Spinal cord (tissue), 10 donors: ENCODE measurements around the gene CRLF1. TPM values are rescaled to one million over a fixed set of nuclear protein-coding genes. Genes with fewer than 3 reads are reported as not detected.

ENCODE experiments used
- DNase-seq, 6 donors: peaks; one replicate each; pipeline versions ENCODE4 v3.0.0 to v3.0.0-alpha.2; 2013 to 2015; ENCODE audit warnings: low spot score in 6 of 6, low read depth in 4 of 6
- H3K27ac ChIP-seq: one replicate; pipeline ENCODE4 v1.5.1; 2013; ENCODE audit warnings: low read depth, low read length, control low read depth
- H3K27me3 ChIP-seq: one replicate; pipeline ENCODE4 v1.6.1; 2013; ENCODE audit warnings: low read length; ENCODE audit not compliant: control insufficient read depth, insufficient read depth
- H3K36me3 ChIP-seq: one replicate; pipeline ENCODE4 v1.6.1; 2013; ENCODE audit warnings: low read length; ENCODE audit not compliant: control insufficient read depth, insufficient read depth
- H3K4me1 ChIP-seq: one replicate; pipeline ENCODE4 v1.6.1; 2013; ENCODE audit warnings: low read length; ENCODE audit not compliant: control insufficient read depth, insufficient read depth
- H3K4me3 ChIP-seq: one replicate; pipeline ENCODE4 v1.5.1; 2013; ENCODE audit warnings: low read depth, low read length, control low read depth
- H3K9me3 ChIP-seq: one replicate; pipeline ENCODE4 v1.6.1; 2013; ENCODE audit warnings: low read length; ENCODE audit not compliant: control insufficient read depth, insufficient read depth
- WGBS: methylation state at CpG from one replicate; pipeline ENCODE4 v1.1.5; 2013; ENCODE audit warnings: missing lambda C conversion rate; ENCODE audit not compliant: insufficient coverage; 5-methylcytosine and 5-hydroxymethylcytosine counted together
- polyA plus RNA-seq, 2 donors: library from polyadenylated mRNA; unstranded; fragments of 120-200 nt; gene quantifications; one replicate each; pipeline ENCODE4 v1.2.1, GENCODE V29; 2013; ENCODE audit not compliant: insufficient read length in 2 of 2
- total RNA-seq, 2 donors: library from RNA; depleted of rRNA in 1 of 2; stranded (reverse); fragments of 120-200 nt in 1 of 2; fragments of >200 nt in 1 of 2; gene quantifications; one replicate each; pipeline versions ENCODE4 v1.2.3 to v1.2.4, GENCODE V29; 2013 to 2014
- donor health status: healthy.

Gene CRLF1
- total and polyA plus RNA-seq, 4 donors: 3.1 to 27.2 (median 13.9) TPM

DNA sequence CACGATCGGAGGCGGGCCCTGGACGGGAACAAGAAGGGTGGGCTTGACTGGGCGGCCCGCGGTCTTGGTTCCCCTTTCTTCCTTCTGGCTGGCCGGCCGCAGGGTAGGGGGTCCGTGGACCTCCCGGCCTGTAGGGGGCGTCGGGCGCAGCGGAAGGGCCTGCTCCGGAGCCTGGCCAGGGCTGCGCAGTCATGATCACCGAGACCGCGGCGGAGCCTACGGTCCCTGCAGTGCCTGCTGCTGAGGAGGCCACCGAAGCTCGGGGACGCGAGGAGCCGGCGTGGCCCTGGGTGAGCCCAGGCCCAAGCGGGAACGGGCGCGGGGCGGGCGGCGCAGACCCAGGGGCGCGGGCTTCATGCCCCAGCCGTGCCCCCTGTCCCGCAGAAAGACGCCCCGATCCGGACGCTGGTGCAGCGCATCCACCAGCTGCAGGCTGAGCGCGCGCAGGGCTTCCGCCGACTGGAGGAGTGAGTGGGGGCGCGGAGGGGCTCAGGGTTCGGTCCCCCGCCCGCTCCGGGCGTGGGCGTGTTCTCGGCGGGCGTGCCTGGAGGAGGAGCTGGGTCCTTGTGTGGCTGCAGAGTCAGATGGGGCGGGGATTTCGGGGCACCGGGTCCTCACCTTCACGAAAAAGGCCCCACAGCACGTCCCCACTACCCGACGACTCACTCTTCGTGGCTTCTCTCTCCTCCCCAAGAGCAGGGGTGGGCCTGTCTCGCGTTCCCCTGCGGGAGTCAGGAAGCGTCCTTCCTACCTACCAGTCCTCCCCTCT, 17.8 kb downstream of the CRLF1 start, which contains the start of gene REX1BD:
Gene REX1BD (plus strand): TSS at position 188 of the 769 bp plus-strand sequence. CDS start 4 bp downstream, at position 192.
- Histone ChIP-seq H3K4me1 (peaks cover 48% of the 10 kb centered on the region), H3K36me3 (peaks cover 18% of the 10 kb centered on the region), H3K9me3 (no peaks in the 10 kb centered on the region), H3K27ac (peak within 1 kb of the TSS; percentile 88), H3K27me3 (no peaks in the 10 kb centered on the region), H3K4me3 (peak within 1 kb of the TSS; percentile 75)
- WGBS: under 1% methylated on average over 72 of the region's 72 CpGs
- DNase-seq: peak in 5 of 6 donors; percentile 75 to 95 (median 81)

GRCh38 chr19:18587962-18588610, 18.5 kb downstream of the CRLF1 start:
- Histone ChIP-seq H3K36me3 (peaks cover 14% of the 10 kb centered on the region), H3K27ac (peak overlapping the region; percentile 88), H3K9me3 (no peaks in the 10 kb centered on the region), H3K27me3 (no peaks in the 10 kb centered on the region), H3K4me1 (peaks cover 41% of the 10 kb centered on the region), H3K4me3 (peak overlapping the region; percentile 75)
- WGBS: 24% methylated on average over 13 of the region's 16 CpGs
- DNase-seq: no peak

- DNase-seq: no peak
- Histone ChIP-seq H3K4me3 (no peak overlapping the region), H3K27ac (no peak overlapping the region), H3K27me3 (no peaks in the 10 kb centered on the region), H3K4me1 (peaks cover 40% of the 10 kb centered on the region), H3K9me3 (no peaks in the 10 kb centered on the region), H3K36me3 (peaks cover 14% of the 10 kb centered on the region)
- whole genome bisulfite sequencing: 86% methylated on average over 10 of the region's 12 CpGs
These were observed 19.0 kb downstream of the CRLF1 start for GRCh38 chr19:18587561-18587960.

DNA sequence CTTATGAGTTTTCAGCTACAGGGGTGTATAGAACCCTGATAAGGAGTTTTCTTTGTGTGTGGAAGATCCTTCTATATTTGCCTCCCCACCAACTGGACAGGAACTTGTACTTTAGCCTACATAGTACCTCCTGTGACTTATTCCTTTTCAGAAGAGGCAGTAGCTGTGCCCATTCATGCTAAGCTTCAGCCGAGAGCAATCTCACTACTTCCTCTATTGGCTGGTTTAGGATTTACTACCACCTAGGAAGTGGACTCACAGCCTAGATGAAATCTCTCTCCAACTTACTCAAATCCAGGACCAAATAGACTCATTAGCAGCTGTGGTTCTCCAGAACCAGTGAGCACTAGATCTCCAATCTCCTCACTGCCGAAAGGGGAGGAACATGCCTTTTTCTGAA, 20.3 kb downstream of the CRLF1 start:
- 20% methylated on average over 1 of the region's 2 CpGs for WGBS

DNA sequence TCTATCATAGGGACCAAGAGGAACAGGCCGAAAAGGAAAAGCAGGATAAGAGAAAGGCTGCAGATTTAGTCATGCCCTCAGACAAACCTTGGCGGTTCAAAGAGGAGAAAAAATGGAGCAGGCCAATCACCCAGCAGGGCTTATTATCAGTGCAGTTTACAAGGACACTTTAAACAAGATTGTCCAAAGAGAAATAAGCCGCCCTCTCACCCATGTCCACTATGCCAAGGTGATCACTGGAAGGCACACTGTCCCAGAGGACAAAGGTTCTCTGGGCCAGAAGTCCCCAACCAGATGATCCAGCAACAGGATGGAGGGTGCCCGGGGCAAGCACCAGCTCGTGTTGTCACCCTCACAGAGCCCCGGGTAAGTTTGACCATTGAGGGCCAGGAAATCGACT, 26.3 kb downstream of the CRLF1 start:
- H3K4me3 ChIP-seq: no peak overlapping the region
- no peaks in the 10 kb centered on the region for H3K9me3 ChIP-seq
- no peaks in the 10 kb centered on the region for H3K4me1 ChIP-seq
- no peak overlapping the region for H3K27ac ChIP-seq
- 74% methylated on average over 7 of the region's 7 CpGs for WGBS
- no peaks in the 10 kb centered on the region for H3K27me3 ChIP-seq
- no peak for DNase-seq
- peaks cover 25% of the 10 kb centered on the region for H3K36me3 ChIP-seq

More for the DNA sequence above, 20.3 kb downstream of the CRLF1 start:
- H3K9me3 ChIP-seq: no peaks in the 10 kb centered on the region
- no peak overlapping the region for H3K4me3 ChIP-seq
- no peak overlapping the region for H3K27ac ChIP-seq
- no peaks in the 10 kb centered on the region for H3K27me3 ChIP-seq
- no peak for DNase-seq
- peaks cover 34% of the 10 kb centered on the region for H3K4me1 ChIP-seq
- peaks cover 5% of the 10 kb centered on the region for H3K36me3 ChIP-seq

DNA sequence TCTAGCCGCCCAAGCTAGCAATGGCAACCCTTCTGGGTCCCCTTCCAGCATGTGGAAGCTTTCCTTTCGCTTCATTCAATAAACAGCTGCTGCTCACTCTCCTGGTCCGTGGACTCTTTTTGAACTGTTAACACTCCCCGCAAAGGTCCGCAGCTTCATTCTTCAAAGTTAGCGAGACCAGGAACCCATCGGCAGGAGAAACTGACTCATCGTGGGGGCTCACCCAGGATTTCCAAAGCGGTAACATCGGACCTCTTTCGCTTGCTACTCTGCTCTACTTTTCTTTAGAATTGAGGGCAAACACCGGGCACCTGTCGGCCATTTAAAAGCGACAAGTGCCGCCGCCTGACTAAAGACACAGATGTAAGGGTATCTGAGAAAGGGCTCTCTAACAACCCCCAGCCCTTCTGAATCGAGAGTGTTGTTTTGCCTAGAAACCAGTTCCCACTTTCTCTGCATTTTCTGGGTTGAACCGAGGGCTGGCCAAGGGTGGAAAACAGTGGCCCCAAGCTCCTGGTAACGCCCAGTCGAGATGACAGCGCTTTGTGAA, 29.2 kb downstream of the CRLF1 start:
- H3K27ac ChIP-seq: no peak overlapping the region
- no peaks in the 10 kb centered on the region for H3K27me3 ChIP-seq
- H3K9me3 ChIP-seq: no peaks in the 10 kb centered on the region
- no peak for DNase-seq
- no peak overlapping the region for H3K4me3 ChIP-seq
- peaks cover 49% of the 10 kb centered on the region for H3K36me3 ChIP-seq
- WGBS: 80% methylated on average over 18 of the region's 21 CpGs
- H3K4me1 ChIP-seq: peaks cover 10% of the 10 kb centered on the region

DNA sequence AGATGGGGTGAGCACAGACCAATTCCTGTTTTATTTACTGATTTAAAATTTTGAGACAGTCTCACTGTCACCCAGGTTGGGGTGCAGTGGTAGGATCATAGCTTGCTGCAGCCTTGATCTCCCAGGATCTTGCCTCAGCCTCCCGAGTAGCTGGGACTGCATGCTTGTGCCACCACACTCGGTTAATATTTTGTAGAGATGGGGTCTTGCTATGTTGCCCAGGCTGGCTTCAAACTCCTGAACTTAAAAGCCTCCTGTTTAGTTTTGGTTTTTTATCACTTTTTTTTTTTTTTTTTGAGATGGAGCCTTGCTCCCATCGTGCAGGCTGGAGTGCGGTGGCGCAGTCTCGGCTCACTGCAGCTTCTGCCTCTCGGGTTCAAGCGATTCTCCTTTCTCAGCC, 30.2 kb downstream of the CRLF1 start:
- no peak overlapping the region for H3K4me3 ChIP-seq
- peaks cover 15% of the 10 kb centered on the region for H3K4me1 ChIP-seq
- H3K27me3 ChIP-seq: no peaks in the 10 kb centered on the region
- 88% methylated on average over 6 of the region's 8 CpGs for WGBS
- H3K9me3 ChIP-seq: no peaks in the 10 kb centered on the region
- DNase-seq: no peak
- no peak overlapping the region for H3K27ac ChIP-seq
- H3K36me3 ChIP-seq: peaks cover 49% of the 10 kb centered on the region

DNA sequence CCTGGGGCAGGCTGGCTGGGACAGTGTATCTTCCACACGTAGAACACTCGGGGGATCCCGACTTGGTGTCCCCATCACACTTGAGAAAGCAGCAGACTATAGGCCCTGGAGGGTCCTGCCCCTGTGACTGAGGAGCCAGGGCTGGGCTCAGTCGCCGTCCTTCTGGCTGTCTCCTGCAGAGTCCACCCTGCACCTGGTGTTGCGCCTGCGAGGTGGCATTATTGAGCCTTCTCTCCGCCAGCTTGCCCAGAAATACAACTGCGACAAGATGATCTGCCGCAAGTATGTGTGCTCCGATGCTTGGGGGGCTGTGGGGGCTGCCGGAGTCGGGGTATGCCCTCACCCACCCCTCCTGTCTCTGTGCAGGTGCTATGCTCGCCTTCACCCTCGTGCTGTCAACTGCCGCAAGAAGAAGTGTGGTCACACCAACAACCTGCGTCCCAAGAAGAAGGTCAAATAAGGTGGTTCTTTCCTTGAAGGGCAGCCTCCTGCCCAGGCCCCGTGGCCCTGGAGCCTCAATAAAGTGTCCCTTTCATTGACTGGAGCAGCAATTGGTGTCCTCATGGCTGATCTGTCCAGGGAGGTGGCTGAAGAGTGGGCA, 31.8 kb downstream of the CRLF1 start:
- Histone ChIP-seq H3K4me1 (peaks cover 22% of the 10 kb centered on the region), H3K27me3 (no peaks in the 10 kb centered on the region), H3K27ac (no peak overlapping the region), H3K36me3 (peaks cover 49% of the 10 kb centered on the region), H3K9me3 (no peaks in the 10 kb centered on the region), H3K4me3 (no peak overlapping the region)
- DNase-seq: no peak
- WGBS: 97% methylated on average over 17 of the region's 18 CpGs

GRCh38 chr19:18571564-18572344, 34.8 kb downstream of the CRLF1 start, which contains the start of gene UBA52:
Gene UBA52, plus strand, starts transcription at chr19:18571857. Its CDS starts 1,444 bp downstream, at chr19:18573301.
- Histone ChIP-seq H3K4me3 (peak within 1 kb of the TSS; percentile 90), H3K27me3 (no peaks in the 10 kb centered on the region), H3K36me3 (peaks cover 65% of the 10 kb centered on the region), H3K9me3 (no peaks in the 10 kb centered on the region), H3K27ac (peak within 1 kb of the TSS; percentile 80), H3K4me1 (peaks cover 22% of the 10 kb centered on the region)
- DNase-seq: peak; percentile 91 to 99 (median 94)
- WGBS: 0% methylated on average over 72 of the region's 75 CpGs
